ENCODE measurements around the gene SPOCK3. TPM values are rescaled to one million over a fixed set of nuclear protein-coding genes. Genes with fewer than 3 reads are reported as not detected.
A peak's percentile ranks its signal among the peaks of the same experiment; 100 is the strongest.

The SPOCK3 gene
- polyA plus RNA-seq, 6 donors from 2014 or later = not detected

- no peaks in the 10 kb centered on the region for H3K36me3 Mint-ChIP-seq
- no peak overlapping the region for H3K27ac Mint-ChIP-seq
- H3K4me1 Mint-ChIP-seq = no peaks in the 10 kb centered on the region
- peaks cover 5 to 15% (median 8%) of the 10 kb centered on the region in 7 donors for H3K9me3 Mint-ChIP-seq
- no peak overlapping the region for H3K4me3 Mint-ChIP-seq
- no peaks in the 10 kb centered on the region for H3K27me3 Mint-ChIP-seq
- ATAC-seq (ENCODE audit: low read depth in 2 of 2) = no peak
- no peak for DNase-seq
Measured at GRCh38 chr4:166842795-166843261, 391.5 kb downstream of the SPOCK3 start.

DNA sequence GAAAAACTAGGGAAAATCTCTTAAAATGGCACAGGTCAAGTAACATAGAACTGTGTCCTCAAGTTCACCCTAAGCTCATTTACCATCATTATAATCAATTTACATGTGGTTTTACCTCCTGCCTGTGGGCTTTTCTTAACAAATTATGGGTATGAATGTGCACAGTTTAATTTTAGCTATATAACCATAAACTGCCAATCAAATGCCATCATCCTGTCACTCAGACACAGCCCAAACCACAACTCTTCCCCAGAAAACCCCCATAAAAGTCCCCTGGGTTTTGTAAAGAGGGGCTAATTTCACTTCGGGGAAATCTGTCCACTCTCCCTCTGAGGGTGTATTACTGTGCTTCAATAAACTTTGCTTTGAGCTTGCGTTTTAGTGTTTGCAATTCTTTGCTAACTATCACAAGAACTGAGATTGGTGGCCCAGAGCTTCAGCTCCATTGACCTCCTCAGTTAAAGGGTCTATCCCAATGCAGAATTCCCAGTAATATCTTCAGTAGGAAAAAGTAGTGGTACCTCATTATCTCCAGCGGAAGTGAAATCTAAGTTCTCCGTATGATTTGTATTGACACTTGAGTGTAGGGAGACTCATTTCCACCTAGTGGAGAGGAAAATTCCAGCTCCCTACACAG is 394.6 kb downstream of the SPOCK3 start:
- DNase-seq = no peak
- H3K36me3 Mint-ChIP-seq = no peaks in the 10 kb centered on the region
- no peak for ATAC-seq (ENCODE audit: low read depth in 2 of 2)
- H3K4me1 Mint-ChIP-seq = no peaks in the 10 kb centered on the region
- H3K27me3 Mint-ChIP-seq = no peaks in the 10 kb centered on the region
- H3K4me3 Mint-ChIP-seq = no peak overlapping the region
- peaks cover 5 to 34% (median 10%) of the 10 kb centered on the region in 7 donors for H3K9me3 Mint-ChIP-seq
- no peak overlapping the region for H3K27ac Mint-ChIP-seq

DNA sequence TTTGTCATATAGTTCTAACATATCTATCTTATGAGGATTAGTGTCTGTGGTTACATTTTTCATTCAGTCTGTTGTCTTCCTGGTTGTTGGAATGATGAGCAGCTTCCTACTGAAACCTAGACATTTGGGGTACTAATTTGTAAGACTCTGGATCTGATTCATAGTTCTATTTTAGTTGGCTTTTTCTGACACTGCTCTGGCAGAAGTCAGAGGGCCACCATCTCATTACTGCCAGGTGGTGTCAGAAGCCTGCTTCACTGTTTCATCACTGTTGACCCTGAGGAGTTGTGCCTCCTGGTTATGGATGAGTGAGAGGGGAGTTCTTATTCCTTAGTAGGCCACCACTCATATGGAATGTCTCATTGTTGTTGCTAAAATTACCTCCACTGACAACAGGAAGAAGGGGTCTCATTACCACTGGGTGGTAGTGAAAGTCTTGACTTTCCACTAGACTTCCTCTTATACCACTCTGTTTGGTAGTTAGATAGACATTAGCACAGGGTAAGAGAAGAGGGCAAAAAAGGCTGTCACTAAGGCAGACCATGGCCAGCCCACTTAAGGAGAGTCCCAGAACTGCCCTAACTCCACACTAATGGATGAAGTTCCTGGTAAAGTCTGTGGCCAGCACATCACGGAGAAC is 395.2 kb downstream of the SPOCK3 start:
- peaks cover 5 to 38% (median 10%) of the 10 kb centered on the region in 7 donors for H3K9me3 Mint-ChIP-seq
- ATAC-seq (ENCODE audit: low read depth in 2 of 2) = no peak
- no peak overlapping the region for H3K27ac Mint-ChIP-seq
- DNase-seq = no peak
- H3K4me3 Mint-ChIP-seq = peak overlapping the region in 1 of 8 donors; percentile 30
- no peaks in the 10 kb centered on the region for H3K27me3 Mint-ChIP-seq
- no peaks in the 10 kb centered on the region for H3K36me3 Mint-ChIP-seq
- no peaks in the 10 kb centered on the region for H3K4me1 Mint-ChIP-seq

DNA sequence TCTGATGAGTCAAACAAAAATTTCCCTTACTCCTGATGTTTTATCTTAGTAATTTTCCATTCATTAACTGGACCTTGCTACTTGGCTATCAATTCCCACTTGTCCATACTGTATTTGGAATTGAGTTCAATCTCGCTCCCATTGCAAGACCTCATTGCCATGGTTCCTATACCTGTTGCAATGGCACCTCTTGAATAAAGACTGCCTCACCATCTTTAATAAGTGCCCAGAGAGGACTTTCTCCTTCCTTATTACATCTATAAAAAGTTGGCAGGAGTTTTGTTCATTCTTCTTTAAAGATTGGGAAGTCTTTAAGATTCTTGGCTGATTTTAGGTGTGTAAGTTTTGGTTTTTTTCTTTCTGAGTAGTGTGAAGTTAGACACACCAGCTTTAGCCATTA is 397.4 kb downstream of the SPOCK3 start:
- H3K4me1 Mint-ChIP-seq = no peaks in the 10 kb centered on the region
- H3K9me3 Mint-ChIP-seq = peaks cover 5 to 49% (median 13%) of the 10 kb centered on the region in 7 donors
- DNase-seq = no peak
- H3K4me3 Mint-ChIP-seq = no peak overlapping the region
- no peak overlapping the region for H3K27ac Mint-ChIP-seq
- H3K27me3 Mint-ChIP-seq = no peaks in the 10 kb centered on the region
- ATAC-seq (ENCODE audit: low read depth in 2 of 2) = no peak
- no peaks in the 10 kb centered on the region for H3K36me3 Mint-ChIP-seq

DNA sequence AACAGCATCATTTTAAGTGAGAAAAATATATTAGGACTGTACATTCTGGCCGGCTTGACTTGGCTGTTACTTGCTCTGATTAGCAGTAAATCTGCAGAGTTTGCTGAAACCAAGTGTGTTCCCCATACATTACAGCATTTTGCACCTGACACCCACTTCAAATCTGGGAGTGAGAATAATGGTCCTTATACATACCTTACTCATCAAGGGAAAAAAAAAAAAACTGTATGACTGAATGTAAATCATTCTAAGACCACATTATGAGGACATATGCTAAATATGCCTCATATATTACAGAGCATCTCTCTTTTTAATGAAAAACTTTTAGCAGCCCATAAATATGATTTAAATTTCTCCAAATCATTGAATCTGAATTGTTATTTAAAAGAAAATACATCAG is 406.7 kb downstream of the SPOCK3 start:
- Mint-ChIP-seq H3K4me1 (no peaks in the 10 kb centered on the region), H3K4me3 (no peak overlapping the region), H3K27me3 (no peaks in the 10 kb centered on the region), H3K36me3 (no peaks in the 10 kb centered on the region), H3K27ac (no peak overlapping the region), H3K9me3 (peaks cover 0 to 8% (median 4%) of the 10 kb centered on the region in 7 donors)
- ATAC-seq (ENCODE audit: low read depth in 2 of 2) (no peak), DNase-seq (no peak)

DNA sequence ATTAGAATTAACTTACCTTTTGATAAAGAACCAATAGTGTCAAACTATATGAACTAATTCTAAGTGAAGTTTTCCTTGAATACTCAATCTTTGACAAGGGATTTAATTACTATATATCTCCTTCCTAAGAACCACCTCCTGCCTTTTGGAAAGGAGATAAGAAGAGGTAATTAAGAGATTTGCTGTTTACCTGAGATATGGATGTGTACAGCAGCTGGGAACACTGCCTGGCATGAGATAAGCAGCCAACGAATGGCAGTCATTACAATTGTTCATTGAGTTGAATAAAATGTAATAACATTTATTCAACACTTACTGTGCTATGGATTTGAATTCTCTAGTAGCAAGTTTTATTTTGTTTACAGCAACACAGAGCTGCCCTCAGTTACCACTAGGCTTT is 407.1 kb downstream of the SPOCK3 start:
- H3K4me1 Mint-ChIP-seq = no peaks in the 10 kb centered on the region
- H3K27ac Mint-ChIP-seq = no peak overlapping the region
- DNase-seq = no peak
- no peaks in the 10 kb centered on the region for H3K27me3 Mint-ChIP-seq
- H3K36me3 Mint-ChIP-seq = no peaks in the 10 kb centered on the region
- H3K4me3 Mint-ChIP-seq = no peak overlapping the region
- no peak for ATAC-seq (ENCODE audit: low read depth in 2 of 2)
- H3K9me3 Mint-ChIP-seq = peaks cover 0 to 6% (median 3%) of the 10 kb centered on the region in 7 donors

DNA sequence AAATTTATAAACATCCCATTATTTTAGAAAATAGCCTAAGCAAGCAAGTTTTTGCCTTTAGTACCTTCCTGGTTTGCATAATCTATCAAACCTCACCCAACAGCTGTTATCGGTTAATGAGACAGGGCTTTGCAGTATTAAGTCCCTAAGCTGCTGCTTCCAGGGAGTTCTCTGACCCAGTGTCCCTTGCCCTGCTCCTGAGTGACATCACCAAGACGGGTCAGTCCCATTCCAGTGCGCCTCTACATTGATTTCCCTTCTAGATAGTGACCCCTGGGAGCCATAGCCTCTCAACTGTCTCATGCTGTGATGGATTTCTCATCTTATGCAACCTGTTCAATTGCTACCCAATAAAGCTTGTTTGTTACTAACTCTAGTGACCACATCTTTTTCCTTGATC is 410.4 kb downstream of the SPOCK3 start:
- DNase-seq (no peak), ATAC-seq (ENCODE audit: low read depth in 2 of 2) (no peak)
- Mint-ChIP-seq H3K9me3 (peaks cover 0 to 6% (median 4%) of the 10 kb centered on the region in 7 donors), H3K4me1 (no peaks in the 10 kb centered on the region), H3K27me3 (no peaks in the 10 kb centered on the region), H3K4me3 (no peak overlapping the region), H3K36me3 (no peaks in the 10 kb centered on the region), H3K27ac (no peak overlapping the region)

GRCh38 chr4:166823126-166823525 is 411.2 kb downstream of the SPOCK3 start:
- Mint-ChIP-seq H3K27me3 (no peaks in the 10 kb centered on the region), H3K4me3 (no peak overlapping the region), H3K36me3 (no peaks in the 10 kb centered on the region), H3K9me3 (peaks cover 0 to 6% (median 4%) of the 10 kb centered on the region in 7 donors), H3K27ac (no peak overlapping the region), H3K4me1 (no peaks in the 10 kb centered on the region)
- DNase-seq (no peak), ATAC-seq (ENCODE audit: low read depth in 2 of 2) (no peak)

DNA sequence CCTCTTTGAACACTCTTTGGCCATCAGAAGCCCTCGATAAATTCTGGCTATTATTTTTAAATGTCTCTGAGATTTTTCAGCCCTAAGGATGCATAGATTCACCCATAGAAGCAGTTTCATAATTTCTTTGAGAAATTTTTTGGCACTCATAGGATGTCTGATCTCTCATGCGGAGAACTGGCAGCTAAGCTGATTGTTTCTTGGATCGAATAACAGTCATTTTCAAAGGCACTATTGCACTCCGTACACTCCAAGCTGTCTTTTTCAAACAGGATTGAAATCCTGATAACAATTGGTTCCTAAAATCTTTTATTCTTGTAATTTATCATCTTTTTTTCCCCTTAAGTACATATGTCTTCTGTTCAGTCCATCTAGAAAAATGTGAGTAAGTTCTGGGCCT is 411.9 kb downstream of the SPOCK3 start:
- H3K36me3 Mint-ChIP-seq = no peaks in the 10 kb centered on the region
- H3K4me1 Mint-ChIP-seq = no peaks in the 10 kb centered on the region
- ATAC-seq (ENCODE audit: low read depth in 2 of 2) = no peak
- H3K27ac Mint-ChIP-seq = no peak overlapping the region
- no peak for DNase-seq
- no peak overlapping the region for H3K4me3 Mint-ChIP-seq
- peaks cover 0 to 6% (median 4%) of the 10 kb centered on the region in 7 donors for H3K9me3 Mint-ChIP-seq
- H3K27me3 Mint-ChIP-seq = no peaks in the 10 kb centered on the region

- Mint-ChIP-seq H3K9me3 (peaks cover 0 to 9% (median 4%) of the 10 kb centered on the region in 7 donors), H3K27me3 (no peaks in the 10 kb centered on the region), H3K27ac (no peak overlapping the region), H3K4me3 (no peak overlapping the region), H3K4me1 (no peaks in the 10 kb centered on the region), H3K36me3 (no peaks in the 10 kb centered on the region)
- DNase-seq = no peak
- ATAC-seq (ENCODE audit: low read depth in 2 of 2) = no peak
Measured at GRCh38 chr4:166816890-166817289, 417.4 kb downstream of the SPOCK3 start.

- DNase-seq (no peak), ATAC-seq (ENCODE audit: low read depth in 2 of 2) (no peak)
- H3K4me3 Mint-ChIP-seq = no peak overlapping the region
- peaks cover 0 to 13% (median 0%) of the 10 kb centered on the region in 7 donors for H3K9me3 Mint-ChIP-seq
- H3K27ac Mint-ChIP-seq = no peak overlapping the region
- H3K27me3 Mint-ChIP-seq = no peaks in the 10 kb centered on the region
- H3K4me1 Mint-ChIP-seq = no peaks in the 10 kb centered on the region
- H3K36me3 Mint-ChIP-seq = no peaks in the 10 kb centered on the region
Measured at GRCh38 chr4:166808380-166808779, 425.9 kb downstream of the SPOCK3 start.

- no peaks in the 10 kb centered on the region for H3K4me1 Mint-ChIP-seq
- no peaks in the 10 kb centered on the region for H3K36me3 Mint-ChIP-seq
- no peaks in the 10 kb centered on the region for H3K27me3 Mint-ChIP-seq
- peaks cover 0 to 9% (median 0%) of the 10 kb centered on the region in 7 donors for H3K9me3 Mint-ChIP-seq
- H3K4me3 Mint-ChIP-seq = no peak overlapping the region
- ATAC-seq (ENCODE audit: low read depth in 2 of 2) = no peak
- no peak overlapping the region for H3K27ac Mint-ChIP-seq
- no peak for DNase-seq
Measured at GRCh38 chr4:166802346-166802745, 431.9 kb downstream of the SPOCK3 start.

DNA sequence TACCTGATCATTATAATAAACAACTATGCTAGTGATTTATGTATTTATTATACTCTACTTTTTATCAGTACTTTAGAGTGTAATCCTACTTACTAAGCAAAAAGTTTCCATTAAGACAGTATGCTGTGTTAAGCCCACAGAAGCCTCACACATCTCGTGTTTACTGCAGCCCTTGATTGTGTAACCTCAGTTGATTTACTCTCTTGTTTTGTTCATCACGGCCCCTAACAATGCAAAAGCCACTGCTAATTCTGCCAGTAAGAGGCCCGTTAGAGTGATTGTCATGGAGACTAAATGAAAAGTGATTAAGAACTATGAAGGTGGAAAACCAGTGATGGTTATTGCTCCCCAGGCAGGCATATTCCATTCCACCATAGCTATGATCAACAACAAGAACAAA is 436.2 kb downstream of the SPOCK3 start:
- H3K9me3 Mint-ChIP-seq = peaks cover 0 to 9% (median 4%) of the 10 kb centered on the region in 7 donors
- ATAC-seq (ENCODE audit: low read depth in 2 of 2) (no peak), DNase-seq (no peak)
- H3K27ac Mint-ChIP-seq = no peak overlapping the region
- H3K27me3 Mint-ChIP-seq = no peaks in the 10 kb centered on the region
- H3K36me3 Mint-ChIP-seq = no peaks in the 10 kb centered on the region
- H3K4me1 Mint-ChIP-seq = no peaks in the 10 kb centered on the region
- no peak overlapping the region for H3K4me3 Mint-ChIP-seq

DNA sequence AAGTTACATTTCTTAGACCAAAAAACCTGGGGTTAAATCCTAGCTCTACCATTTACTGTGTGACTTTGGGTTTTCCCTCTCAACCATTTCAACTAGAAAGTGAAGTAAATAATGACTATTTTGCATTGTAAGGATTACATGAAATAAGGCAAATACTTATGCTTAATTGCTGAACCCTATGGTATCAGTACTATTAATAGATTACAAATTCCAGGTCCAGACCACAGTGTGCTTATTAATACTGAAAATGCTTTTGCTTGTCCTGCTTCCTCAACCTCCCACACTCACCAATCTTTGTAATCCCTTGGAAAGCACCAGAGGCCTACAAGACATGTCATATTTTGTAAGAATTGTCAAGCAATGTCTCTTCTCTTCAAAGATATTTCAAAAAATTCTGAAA is 456.5 kb downstream of the SPOCK3 start:
- Mint-ChIP-seq H3K4me3 (no peak overlapping the region), H3K4me1 (no peaks in the 10 kb centered on the region), H3K27me3 (no peaks in the 10 kb centered on the region), H3K27ac (no peak overlapping the region), H3K9me3 (peaks cover 2 to 9% (median 4%) of the 10 kb centered on the region in 7 donors), H3K36me3 (no peaks in the 10 kb centered on the region)
- ATAC-seq (ENCODE audit: low read depth in 2 of 2) (no peak), DNase-seq (no peak)

Data from naive B cell (primary cell).